ENCODE data around the gene TAF5. TPM values are rescaled to one million over a fixed set of nuclear protein-coding genes. Genes with fewer than 3 reads are reported as not detected.
"Not testable (repeated sequence)": the region's sequence is repeated elsewhere in the genome, so short reads cannot be mapped to it uniquely, and the experiment has no call there.

The TAF5 gene
- total RNA-seq, 4 donors from 2014 or later, result 4.1 to 6.4 (median 5.2) TPM

GRCh38 chr10:103355906-103356599, 11.7 kb upstream of the TAF5 start:
- no peak overlapping the region for H3K27ac ChIP-seq
- in situ Hi-C loops (cut with MboI; ENCODE audit: low sequenced_read_pairs in 4 of 4), result no loop called here
- H3K9me3 ChIP-seq, result no peaks in the 10 kb centered on the region
- H3K36me3 ChIP-seq, result no peaks in the 10 kb centered on the region
- DNase-seq (no peak), ATAC-seq (no peak)
- peaks cover 4 to 5% of the 10 kb centered on the region in 2 donors for H3K4me1 ChIP-seq
- TF ChIP-seq, protein P1, sequence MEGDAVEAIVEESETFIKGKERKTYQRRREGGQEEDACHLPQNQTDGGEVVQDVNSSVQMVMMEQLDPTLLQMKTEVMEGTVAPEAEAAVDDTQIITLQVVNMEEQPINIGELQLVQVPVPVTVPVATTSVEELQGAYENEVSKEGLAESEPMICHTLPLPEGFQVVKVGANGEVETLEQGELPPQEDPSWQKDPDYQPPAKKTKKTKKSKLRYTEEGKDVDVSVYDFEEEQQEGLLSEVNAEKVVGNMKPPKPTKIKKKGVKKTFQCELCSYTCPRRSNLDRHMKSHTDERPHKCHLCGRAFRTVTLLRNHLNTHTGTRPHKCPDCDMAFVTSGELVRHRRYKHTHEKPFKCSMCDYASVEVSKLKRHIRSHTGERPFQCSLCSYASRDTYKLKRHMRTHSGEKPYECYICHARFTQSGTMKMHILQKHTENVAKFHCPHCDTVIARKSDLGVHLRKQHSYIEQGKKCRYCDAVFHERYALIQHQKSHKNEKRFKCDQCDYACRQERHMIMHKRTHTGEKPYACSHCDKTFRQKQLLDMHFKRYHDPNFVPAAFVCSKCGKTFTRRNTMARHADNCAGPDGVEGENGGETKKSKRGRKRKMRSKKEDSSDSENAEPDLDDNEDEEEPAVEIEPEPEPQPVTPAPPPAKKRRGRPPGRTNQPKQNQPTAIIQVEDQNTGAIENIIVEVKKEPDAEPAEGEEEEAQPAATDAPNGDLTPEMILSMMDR (IDR thresholded peaks at IDR 0.05 in 4 of 5, conservative IDR thresholded peaks at IDR 0.05 in 1 of 5), result no peak
- TF ChIP-seq POLR2A (IDR thresholded peaks at IDR 0.05), result no peak
- H3K4me3 ChIP-seq, result no peak overlapping the region
- no peaks in the 10 kb centered on the region for H3K27me3 ChIP-seq
- intact Hi-C loops (cut with DNase I; ENCODE audit: low total_unique reads), result no loop called here

- H3K9me3 ChIP-seq; H3K36me3 ChIP-seq; ATAC-seq; in situ Hi-C loops (cut with MboI; ENCODE audit: low sequenced_read_pairs in 4 of 4); H3K27ac ChIP-seq; intact Hi-C loops (cut with DNase I; ENCODE audit: low total_unique reads); H3K27me3 ChIP-seq; H3K4me3 ChIP-seq; DNase-seq; H3K4me1 ChIP-seq: not testable (repeated sequence)
Measured at GRCh38 chr10:103359493-103359892, 8.3 kb upstream of the TAF5 start.

- in situ Hi-C loops (cut with MboI; ENCODE audit: low sequenced_read_pairs in 4 of 4); ATAC-seq; H3K4me3 ChIP-seq; H3K9me3 ChIP-seq; H3K27me3 ChIP-seq; DNase-seq; H3K36me3 ChIP-seq; H3K27ac ChIP-seq; H3K4me1 ChIP-seq; intact Hi-C loops (cut with DNase I; ENCODE audit: low total_unique reads): not testable (repeated sequence)
Measured at GRCh38 chr10:103360791-103361190, 7.0 kb upstream of the TAF5 start.

DNA sequence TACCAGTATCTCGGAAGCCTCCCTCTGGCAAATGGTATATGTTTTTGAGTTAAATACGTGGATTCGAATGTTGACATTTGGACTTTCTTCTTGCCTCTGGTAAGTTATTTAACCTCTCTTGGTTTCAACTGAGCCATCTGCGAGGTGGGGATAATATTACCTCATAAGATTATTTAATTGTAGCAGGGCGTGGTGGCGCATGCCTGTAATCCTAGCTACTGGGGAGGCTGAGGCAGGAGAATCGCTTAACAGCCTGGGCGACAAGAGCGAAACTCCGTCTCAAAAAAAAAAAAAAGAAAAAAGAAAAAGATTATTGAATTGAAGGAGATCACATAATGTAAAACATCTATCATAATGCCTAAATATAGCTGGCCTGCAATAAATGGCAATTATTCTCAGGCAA, 396 bp upstream of the TAF5 start:
- intact Hi-C loops (cut with DNase I; ENCODE audit: low total_unique reads), result loop anchor here (1.0 kb wide), 2 partner anchors 16 to 29 kb away; partner anchors contain the start of genes ATP5MK, PCGF6 and PDCD11
- peak overlapping the region; percentile 85 to 91 (median 90) for H3K27ac ChIP-seq
- H3K9me3 ChIP-seq, result no peaks in the 10 kb centered on the region
- ATAC-seq (peak in 1 of 2 donors; percentile 1), DNase-seq (no peak)
- peaks cover 23 to 29% of the 10 kb centered on the region in 2 donors for H3K4me1 ChIP-seq
- in situ Hi-C loops (cut with MboI; ENCODE audit: low sequenced_read_pairs in 4 of 4), result no loop called here
- peak overlapping the region; percentile 79 to 86 (median 81) for H3K4me3 ChIP-seq
- TF ChIP-seq, protein P1 (IDR thresholded peaks at IDR 0.05 in 4 of 5, conservative IDR thresholded peaks at IDR 0.05 in 1 of 5), result no peak
- TF ChIP-seq POLR2A (IDR thresholded peaks at IDR 0.05), result no peak
- H3K36me3 ChIP-seq, result no peaks in the 10 kb centered on the region
- no peaks in the 10 kb centered on the region for H3K27me3 ChIP-seq

DNA sequence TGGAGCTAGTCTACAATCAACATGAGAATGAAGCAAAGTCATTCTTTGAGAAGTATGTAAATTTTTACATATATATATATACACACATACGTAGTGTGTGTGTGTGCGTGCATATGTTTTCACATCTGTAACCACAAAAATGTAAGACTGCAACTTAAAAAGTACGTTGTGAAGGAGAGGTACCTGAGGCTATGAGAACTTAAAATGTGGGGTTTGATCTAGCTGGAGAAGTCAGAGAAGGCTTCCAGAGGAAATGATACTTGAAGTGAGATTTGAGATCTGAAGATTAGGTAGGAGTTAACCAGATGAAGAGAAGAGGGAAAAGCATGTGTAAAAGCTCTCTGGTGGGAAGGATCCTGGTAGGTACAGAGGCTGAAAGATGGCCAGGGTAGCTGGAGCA, 5.8 kb downstream of the TAF5 start:
- no peak overlapping the region for H3K4me3 ChIP-seq
- intact Hi-C loops (cut with DNase I; ENCODE audit: low total_unique reads), result no loop called here
- peaks cover 4 to 39% of the 10 kb centered on the region in 2 donors for H3K36me3 ChIP-seq
- no peaks in the 10 kb centered on the region for H3K27me3 ChIP-seq
- no peak for ATAC-seq
- no peak for DNase-seq
- H3K9me3 ChIP-seq, result no peaks in the 10 kb centered on the region
- peaks cover 20 to 27% of the 10 kb centered on the region in 2 donors for H3K4me1 ChIP-seq
- TF ChIP-seq POLR2A (IDR thresholded peaks at IDR 0.05), result no peak
- TF ChIP-seq, protein P1 (IDR thresholded peaks at IDR 0.05 in 4 of 5, conservative IDR thresholded peaks at IDR 0.05 in 1 of 5), result no peak
- in situ Hi-C loops (cut with MboI; ENCODE audit: low sequenced_read_pairs in 4 of 4), result no loop called here
- H3K27ac ChIP-seq, result no peak overlapping the region
